Smooth muscle cell (in vitro differentiated cells): ENCODE measurements around the gene AOPEP. TPM values are rescaled to one million over a fixed set of nuclear protein-coding genes. Genes with fewer than 3 reads are reported as not detected.

Experiments used
- DNase-seq: peaks from one replicate; lab custom pipeline; 2025; ENCODE audit not compliant: unreplicated experiment; lab: John Stamatoyannopoulos, UW
- H2AFZ ChIP-seq: fragments of 200-600 bp; sonication (generic); 2 replicates; pipeline ENCODE4 v1.6.0; 2016; ENCODE audit warnings: antibody characterized with exemption, low read depth, mild to moderate bottlenecking
- H3F3A ChIP-seq: fragments of 200-600 bp; sonication (generic); 2 replicates; pipeline ENCODE4 v1.6.0; 2017; ENCODE audit warnings: antibody characterized with exemption, low read depth
- H3K27ac ChIP-seq: fragments of 200-600 bp; sonication (generic); 2 replicates; pipeline ENCODE4 v1.5.1; 2016; ENCODE audit warnings: low read depth, mild to moderate bottlenecking
- H3K27me3 ChIP-seq: fragments of 200-600 bp; sonication (generic); 2 replicates; pipeline ENCODE4 v1.6.1; 2016; ENCODE audit warnings: low read depth, mild to moderate bottlenecking
- H3K36me3 ChIP-seq: fragments of 200-600 bp; sonication (generic); 2 replicates; pipeline ENCODE4 v1.5.1; 2016; ENCODE audit warnings: low read depth
- H3K4me1 ChIP-seq: fragments of 200-600 bp; sonication (generic); 2 replicates; pipeline ENCODE4 v1.5.1; 2016; ENCODE audit warnings: low read depth
- H3K4me2 ChIP-seq: fragments of 200-600 bp; sonication (generic); 2 replicates; pipeline ENCODE4 v1.6.0; 2016; ENCODE audit warnings: mild to moderate bottlenecking
- H3K4me3 ChIP-seq: fragments of 200-600 bp; sonication (generic); 2 replicates; pipeline ENCODE4 v1.5.1; 2016; ENCODE audit warnings: mild to moderate bottlenecking
- H3K79me2 ChIP-seq: fragments of 200-600 bp; sonication (generic); 2 replicates; pipeline ENCODE4 v1.6.0; 2016; ENCODE audit warnings: low read depth, mild to moderate bottlenecking
- H3K9ac ChIP-seq: fragments of 200-600 bp; sonication (generic); 2 replicates; pipeline ENCODE4 v1.6.0; 2016; ENCODE audit warnings: low read depth
- H3K9me3 ChIP-seq: fragments of 200-600 bp; sonication (generic); replicated peaks from 2 replicates; pipeline ENCODE4 v1.5.1; 2016; ENCODE audit warnings: low read depth
- H4K20me1 ChIP-seq: fragments of 200-600 bp; sonication (generic); 2 replicates; pipeline ENCODE4 v1.6.0; 2016; ENCODE audit warnings: low read depth
- CTCF ChIP-seq: fragments of 200-600 bp; sonication (generic); IDR thresholded peaks from 2 replicates; pipeline ENCODE4 v1.5.1; 2017; ENCODE audit warnings: borderline replicate concordance, mild to moderate bottlenecking, antibody characterized with exemption; ENCODE audit not compliant: insufficient read depth, poor library complexity, severe bottlenecking
- WGBS: methylation state at CpG from one replicate; pipeline ENCODE4 v1.1.7; 2016; ENCODE audit warnings: low lambda C conversion rate; 5-methylcytosine and 5-hydroxymethylcytosine counted together
- polyA plus RNA-seq: library from polyadenylated mRNA; unstranded; fragments of >200 nt; fragmentation: Nextera tagmentation; extraction: Ambion mirVana; gene quantifications from 2 replicates; pipeline ENCODE4 v1.2.1, GENCODE V29; 2016
- total RNA-seq: library from RNA; depleted of rRNA; stranded (reverse); fragments of >200 nt; gene quantifications from 2 replicates; pipeline ENCODE4 v1.2.3, GENCODE V29; 2014

The AOPEP gene
- total and polyA plus RNA-seq, 2 experiments from 2014 or later, result 52.7 to 94.9 TPM

GRCh38 chr9:95024097-95024671 lies 297.7 kb downstream of the AOPEP start:
- no peak for DNase-seq
- Histone ChIP-seq H3K36me3 (no peaks in the 10 kb centered on the region), H3K4me3 (no peak overlapping the region), H3K27me3 (no peaks in the 10 kb centered on the region), H4K20me1 (peaks cover 70% of the 10 kb centered on the region), H3K27ac (peak overlapping the region; percentile 97), H3K4me1 (peaks cover 33% of the 10 kb centered on the region), H3K4me2 (peak overlapping the region; percentile 72), H3K79me2 (peaks cover 100% of the 10 kb centered on the region), H3K9ac (peak overlapping the region; percentile 67), H2AFZ (no peak overlapping the region), H3K9me3 (no peaks in the 10 kb centered on the region), H3F3A (peaks cover 65% of the 10 kb centered on the region)
- no peak for TF ChIP-seq CTCF
- WGBS, result 78% methylated on average over 12 of the region's 12 CpGs

- Histone ChIP-seq H3K9me3 (no peaks in the 10 kb centered on the region), H3F3A (peaks cover 63% of the 10 kb centered on the region), H3K27ac (peak overlapping the region; percentile 97), H3K4me3 (no peak overlapping the region), H3K27me3 (no peaks in the 10 kb centered on the region), H3K79me2 (peaks cover 100% of the 10 kb centered on the region), H3K4me2 (peak overlapping the region; percentile 72), H3K4me1 (peaks cover 28% of the 10 kb centered on the region), H4K20me1 (peaks cover 76% of the 10 kb centered on the region), H3K36me3 (no peaks in the 10 kb centered on the region), H2AFZ (no peak overlapping the region), H3K9ac (peak overlapping the region; percentile 12)
- no peak for DNase-seq
- TF ChIP-seq CTCF, result peak; percentile 4
- WGBS, result 32% methylated on average over 13 of the region's 13 CpGs
These were observed 299.0 kb downstream of the AOPEP start for GRCh38 chr9:95025213-95026147.

- WGBS, result 84% methylated on average over 6 of the region's 6 CpGs
- Histone ChIP-seq H3K36me3 (no peaks in the 10 kb centered on the region), H3K4me1 (peaks cover 34% of the 10 kb centered on the region), H3K79me2 (peaks cover 100% of the 10 kb centered on the region), H3K4me3 (no peak overlapping the region), H3K27me3 (no peaks in the 10 kb centered on the region), H3K27ac (peak overlapping the region; percentile 97), H2AFZ (no peak overlapping the region), H3F3A (peaks cover 62% of the 10 kb centered on the region), H3K9me3 (no peaks in the 10 kb centered on the region), H3K9ac (peak overlapping the region; percentile 32), H4K20me1 (peaks cover 82% of the 10 kb centered on the region), H3K4me2 (peak overlapping the region; percentile 72)
- no peak for TF ChIP-seq CTCF
- DNase-seq, result no peak
These were observed 299.6 kb downstream of the AOPEP start for GRCh38 chr9:95026148-95026524.
